ENCODE data around the gene ANAPC2. TPM values are rescaled to one million over a fixed set of nuclear protein-coding genes. Genes with fewer than 3 reads are reported as not detected.
"Not testable (repeated sequence)": the region's sequence is repeated elsewhere in the genome, so short reads cannot be mapped to it uniquely, and the experiment has no call there.

Gene ANAPC2
- total RNA-seq, 1 donor from 2014 or later, result 58.5 TPM

GRCh38 chr9:137139468-137140150, 48.8 kb downstream of the ANAPC2 start:
- Mint-ChIP-seq H3K4me3 (ENCODE audit: low read depth) (no peak overlapping the region), H3K27ac (no peak overlapping the region), H3K9me3 (no peaks in the 10 kb centered on the region), H3K4me1 (ENCODE audit: low read depth) (no peaks in the 10 kb centered on the region), H3K27me3 (ENCODE audit: low read depth) (peaks cover 42% of the 10 kb centered on the region), H3K36me3 (ENCODE audit: low read depth) (no peaks in the 10 kb centered on the region)
- intact Hi-C loops (cut with micrococcal nuclease), result no loop called here
- no peak for DNase-seq (ENCODE audit: low spot score)

GRCh38 chr9:137138722-137139467, 49.5 kb downstream of the ANAPC2 start, which contains the start of gene GRIN1:
Gene GRIN1 (plus strand): TSS chr9:137139154. CDS start chr9:137139487, 333 bp downstream.
- Mint-ChIP-seq H3K36me3 (ENCODE audit: low read depth) (no peaks in the 10 kb centered on the region), H3K27ac (no peak within 1 kb of the TSS), H3K4me1 (ENCODE audit: low read depth) (no peaks in the 10 kb centered on the region), H3K27me3 (ENCODE audit: low read depth) (peaks cover 42% of the 10 kb centered on the region), H3K4me3 (ENCODE audit: low read depth) (no peak within 1 kb of the TSS), H3K9me3 (no peaks in the 10 kb centered on the region)
- intact Hi-C loops (cut with micrococcal nuclease), result no loop called here
- peak; percentile 44 for DNase-seq (ENCODE audit: low spot score)

- intact Hi-C loops (cut with micrococcal nuclease), result no loop called here
- no peaks in the 10 kb centered on the region for H3K9me3 Mint-ChIP-seq
- peaks cover 42% of the 10 kb centered on the region for H3K27me3 Mint-ChIP-seq (ENCODE audit: low read depth)
- no peak overlapping the region for H3K4me3 Mint-ChIP-seq (ENCODE audit: low read depth)
- H3K36me3 Mint-ChIP-seq (ENCODE audit: low read depth), result no peaks in the 10 kb centered on the region
- H3K27ac Mint-ChIP-seq, result no peak overlapping the region
- no peak for DNase-seq (ENCODE audit: low spot score)
- no peaks in the 10 kb centered on the region for H3K4me1 Mint-ChIP-seq (ENCODE audit: low read depth)
These were observed 50.2 kb downstream of the ANAPC2 start for GRCh38 chr9:137138058-137138721.

- intact Hi-C loops (cut with micrococcal nuclease), result no loop called here
- H3K9me3 Mint-ChIP-seq, result no peaks in the 10 kb centered on the region
- no peak for DNase-seq (ENCODE audit: low spot score)
- no peaks in the 10 kb centered on the region for H3K36me3 Mint-ChIP-seq (ENCODE audit: low read depth)
- peaks cover 41% of the 10 kb centered on the region for H3K27me3 Mint-ChIP-seq (ENCODE audit: low read depth)
- H3K4me3 Mint-ChIP-seq (ENCODE audit: low read depth), result no peak overlapping the region
- H3K4me1 Mint-ChIP-seq (ENCODE audit: low read depth), result no peaks in the 10 kb centered on the region
- H3K27ac Mint-ChIP-seq, result no peak overlapping the region
These were observed 51.3 kb downstream of the ANAPC2 start for GRCh38 chr9:137136881-137137607.

GRCh38 chr9:137136261-137136880, 52.0 kb downstream of the ANAPC2 start:
- Mint-ChIP-seq H3K9me3 (no peaks in the 10 kb centered on the region), H3K27me3 (ENCODE audit: low read depth) (peaks cover 41% of the 10 kb centered on the region), H3K4me1 (ENCODE audit: low read depth) (no peaks in the 10 kb centered on the region), H3K4me3 (ENCODE audit: low read depth) (no peak overlapping the region), H3K36me3 (ENCODE audit: low read depth) (no peaks in the 10 kb centered on the region), H3K27ac (no peak overlapping the region)
- no peak for DNase-seq (ENCODE audit: low spot score)
- intact Hi-C loops (cut with micrococcal nuclease), result no loop called here

GRCh38 chr9:137135154-137135553, 53.2 kb downstream of the ANAPC2 start:
- H3K36me3 Mint-ChIP-seq (ENCODE audit: low read depth); intact Hi-C loops (cut with micrococcal nuclease); H3K4me1 Mint-ChIP-seq (ENCODE audit: low read depth); DNase-seq (ENCODE audit: low spot score); H3K4me3 Mint-ChIP-seq (ENCODE audit: low read depth); H3K9me3 Mint-ChIP-seq; H3K27ac Mint-ChIP-seq: not testable (repeated sequence)
- H3K27me3 Mint-ChIP-seq (ENCODE audit: low read depth), result peaks cover 36% of the 10 kb centered on the region

GRCh38 chr9:137134191-137134590, 54.2 kb downstream of the ANAPC2 start:
- intact Hi-C loops (cut with micrococcal nuclease), result no loop called here

GRCh38 chr9:137130176-137130755, 58.1 kb downstream of the ANAPC2 start:
- Mint-ChIP-seq H3K27ac (peak overlapping the region; percentile 71), H3K4me1 (ENCODE audit: low read depth) (peaks cover 24% of the 10 kb centered on the region), H3K36me3 (ENCODE audit: low read depth) (peaks cover 3% of the 10 kb centered on the region), H3K4me3 (ENCODE audit: low read depth) (peak overlapping the region; percentile 85), H3K27me3 (ENCODE audit: low read depth) (peaks cover 4% of the 10 kb centered on the region), H3K9me3 (no peaks in the 10 kb centered on the region)
- DNase-seq (ENCODE audit: low spot score), result no peak
- intact Hi-C loops (cut with micrococcal nuclease), result no loop called here

More at GRCh38 chr9:137134191-137134590, 54.2 kb downstream of the ANAPC2 start:
- Mint-ChIP-seq H3K9me3 (no peaks in the 10 kb centered on the region), H3K36me3 (ENCODE audit: low read depth) (no peaks in the 10 kb centered on the region), H3K27me3 (ENCODE audit: low read depth) (peaks cover 28% of the 10 kb centered on the region), H3K27ac (no peak overlapping the region), H3K4me3 (ENCODE audit: low read depth) (no peak overlapping the region), H3K4me1 (ENCODE audit: low read depth) (peaks cover 3% of the 10 kb centered on the region)
- DNase-seq (ENCODE audit: low spot score), result no peak

- intact Hi-C loops (cut with micrococcal nuclease), result loop anchor here (2.0 to 10.0 kb wide), 5 partner anchors 43 to 1035 kb away; partner anchors contain the start of genes LRRC26, MAN1B1, NACC2 and TMEM210
- peak overlapping the region; percentile 38 for H3K27ac Mint-ChIP-seq
These were observed 58.7 kb downstream of the ANAPC2 start for GRCh38 chr9:137129456-137130175.

GRCh38 chr9:137128862-137129455, 59.4 kb downstream of the ANAPC2 start:
- H3K9me3 Mint-ChIP-seq, result no peaks in the 10 kb centered on the region
- H3K27me3 Mint-ChIP-seq (ENCODE audit: low read depth), result peaks cover 3% of the 10 kb centered on the region
- intact Hi-C loops (cut with micrococcal nuclease), result loop anchor here (2.0 to 10.0 kb wide), 5 partner anchors 42 to 1034 kb away; partner anchors contain the start of genes LRRC26, MAN1B1, NACC2 and TMEM210
- H3K4me1 Mint-ChIP-seq (ENCODE audit: low read depth), result peaks cover 24% of the 10 kb centered on the region
- H3K36me3 Mint-ChIP-seq (ENCODE audit: low read depth), result peaks cover 3% of the 10 kb centered on the region
- H3K4me3 Mint-ChIP-seq (ENCODE audit: low read depth), result peak overlapping the region; percentile 88
- H3K27ac Mint-ChIP-seq, result peak overlapping the region; percentile 78
- DNase-seq (ENCODE audit: low spot score), result no peak

More at GRCh38 chr9:137129456-137130175, 58.7 kb downstream of the ANAPC2 start:
- Mint-ChIP-seq H3K36me3 (ENCODE audit: low read depth) (peaks cover 3% of the 10 kb centered on the region), H3K4me1 (ENCODE audit: low read depth) (peaks cover 24% of the 10 kb centered on the region), H3K4me3 (ENCODE audit: low read depth) (peak overlapping the region; percentile 88), H3K9me3 (no peaks in the 10 kb centered on the region), H3K27me3 (ENCODE audit: low read depth) (peaks cover 3% of the 10 kb centered on the region)
- peak; percentile 90 for DNase-seq (ENCODE audit: low spot score)
